HG03575 (cell line): ENCODE results near the gene WSB1.

Source experiments
- ATAC-seq: cut with Tn5 transposase; IDR thresholded peaks from one replicate; pipeline ENCODE4 v1.9.1; 2021; ENCODE audit not compliant: unreplicated experiment, insufficient number of reproducible peaks, low FRiP score; ENCODE audit errors: extremely low read depth

Gene WSB1

DNA sequence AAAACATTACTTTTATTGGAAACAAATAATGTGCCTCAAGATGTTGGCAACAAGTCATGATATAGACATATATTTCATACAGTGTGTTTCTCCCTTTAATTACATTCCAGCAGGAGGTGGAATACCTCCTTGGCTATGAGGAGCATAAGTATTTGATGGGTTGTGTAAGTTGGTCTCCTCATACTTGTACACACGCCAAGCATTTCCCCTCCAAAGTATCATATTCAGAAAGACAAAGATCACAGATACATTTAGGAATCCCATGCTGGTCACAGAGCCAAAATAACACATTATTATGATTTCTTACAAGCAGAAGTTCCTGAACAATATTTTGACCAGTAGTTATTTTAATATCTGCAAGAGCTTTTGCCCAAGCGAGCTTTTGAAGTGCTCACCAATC is 57.8 kb downstream of the WSB1 start:
- no peak for ATAC-seq

DNA sequence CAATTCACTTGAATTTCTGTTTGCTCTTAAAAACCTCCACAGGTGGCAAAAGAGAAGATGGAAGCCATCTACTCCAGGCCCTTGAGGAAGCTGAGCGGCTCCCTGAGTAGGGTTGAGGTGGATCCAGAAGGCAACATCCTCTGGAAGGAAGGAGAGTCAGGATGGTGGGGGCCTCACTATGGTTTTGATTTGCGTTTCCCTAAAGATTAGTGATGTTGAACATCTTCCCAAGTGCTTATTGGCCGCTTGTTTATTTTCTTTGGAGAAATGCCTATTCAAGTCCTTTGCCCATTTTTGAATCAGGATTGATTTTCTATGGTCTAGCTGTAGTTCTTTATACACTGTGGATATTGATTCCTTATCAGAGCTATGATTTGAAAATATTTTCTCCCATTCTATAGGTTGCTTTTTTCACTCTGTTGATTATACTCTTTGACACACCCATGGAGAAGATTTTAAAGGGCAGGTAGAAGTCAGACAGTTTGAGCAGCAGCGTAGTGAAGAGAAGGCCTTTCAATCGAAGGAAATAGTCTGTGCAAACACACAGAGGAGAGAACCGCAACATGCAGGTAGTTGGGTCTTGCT is 58.6 kb downstream of the WSB1 start:
- ATAC-seq = no peak

DNA sequence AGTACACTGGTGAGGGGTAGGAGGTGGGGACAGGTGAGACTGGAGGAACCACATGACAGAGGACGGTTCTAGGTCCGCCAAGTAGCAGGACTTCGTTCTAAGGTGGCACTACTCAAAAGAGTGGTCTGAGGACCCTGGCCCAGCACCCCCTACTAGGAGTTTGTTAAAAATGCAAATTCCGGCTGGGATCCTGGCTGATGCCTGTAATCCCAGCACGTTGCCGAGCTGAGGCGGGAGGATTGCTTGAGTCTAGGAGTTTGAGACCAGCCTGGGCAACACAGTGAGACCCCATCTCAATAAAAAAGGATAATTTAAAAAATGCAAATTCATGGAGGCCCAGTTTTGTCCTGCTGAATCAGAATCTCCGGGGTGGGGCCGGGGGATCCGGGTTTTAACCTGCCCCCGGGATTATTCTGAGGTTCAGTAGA is 59.1 kb downstream of the WSB1 start:
- ATAC-seq = no peak

DNA sequence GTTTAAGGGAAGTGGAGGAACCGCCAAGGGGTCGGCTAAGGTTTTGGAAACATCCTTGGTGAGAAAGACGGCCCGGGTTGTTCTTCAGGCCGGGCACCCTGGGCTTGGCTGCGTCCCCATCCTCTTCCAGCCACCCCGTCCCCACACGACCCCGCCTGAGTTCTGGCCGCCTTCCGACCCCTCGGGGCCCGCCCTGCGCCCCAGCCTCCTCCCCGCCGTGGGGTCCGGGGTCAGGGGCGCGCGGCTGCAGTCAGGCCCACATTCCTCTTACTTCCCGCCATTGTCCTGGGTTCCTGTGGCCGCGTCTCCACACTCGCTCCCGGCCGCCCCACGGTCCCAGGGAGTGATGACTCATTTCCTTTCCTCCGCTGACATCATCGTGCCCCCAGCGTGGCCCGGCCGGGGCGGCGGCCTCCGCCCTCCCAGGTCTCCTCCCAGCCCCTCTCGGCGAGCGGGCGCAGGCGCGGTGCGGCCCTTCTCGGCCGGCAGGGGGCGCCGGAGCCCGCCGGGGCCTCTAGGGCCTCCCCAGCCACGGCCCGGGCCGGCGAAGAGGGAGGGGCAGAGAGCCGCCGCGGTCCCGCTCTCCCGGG is 59.6 kb downstream of the WSB1 start:
- ATAC-seq = no peak

DNA sequence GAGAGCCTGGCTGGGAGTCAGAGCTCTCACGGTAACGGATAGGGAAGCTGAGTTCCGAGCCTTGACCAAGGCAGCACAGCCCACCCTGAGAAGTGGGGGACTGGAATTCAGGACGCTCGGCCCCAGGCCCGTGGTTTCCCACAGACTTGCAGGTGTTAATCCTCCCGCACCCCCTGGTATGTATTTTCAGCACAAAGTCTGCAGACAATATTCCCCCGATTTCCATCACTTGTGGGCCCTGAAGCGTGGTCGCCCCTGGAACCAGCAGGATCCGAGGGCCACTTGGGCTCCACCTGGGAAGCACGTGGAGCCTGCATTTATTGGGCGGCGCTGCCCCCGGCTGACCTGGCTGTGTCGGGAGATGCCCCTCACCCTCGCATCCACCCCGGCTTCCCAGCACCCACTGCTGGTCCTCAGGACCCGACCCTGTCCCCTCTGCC is 60.2 kb downstream of the WSB1 start:
- ATAC-seq = no peak

DNA sequence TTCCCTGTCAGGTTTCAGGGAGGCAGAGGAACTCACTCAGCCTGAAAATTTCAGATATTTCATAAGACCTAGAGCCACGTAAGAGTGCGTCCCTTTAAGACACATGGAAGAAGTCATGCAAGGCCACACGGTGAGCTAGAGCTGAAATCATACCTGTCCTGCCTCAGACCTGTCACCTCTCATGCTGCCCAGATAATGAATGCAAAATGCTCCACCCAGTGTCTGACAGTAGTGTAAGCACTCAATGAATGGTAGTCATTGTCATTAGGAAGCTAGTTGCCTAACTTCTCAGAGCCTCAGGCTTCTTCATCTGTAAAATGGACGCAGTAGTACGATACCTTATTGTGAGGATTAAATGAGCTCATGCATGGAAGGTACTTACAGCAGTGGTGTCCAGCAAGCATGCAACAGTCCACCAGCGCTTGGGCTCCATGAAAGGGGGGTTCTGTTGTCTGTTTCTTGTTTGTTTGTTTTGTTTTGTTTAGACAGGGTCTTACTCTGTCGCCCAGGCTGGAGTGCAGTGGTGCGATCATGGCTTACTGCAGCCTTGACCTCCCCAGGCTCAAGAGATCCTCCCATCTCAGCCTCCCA is 60.7 kb downstream of the WSB1 start:
- no peak for ATAC-seq

DNA sequence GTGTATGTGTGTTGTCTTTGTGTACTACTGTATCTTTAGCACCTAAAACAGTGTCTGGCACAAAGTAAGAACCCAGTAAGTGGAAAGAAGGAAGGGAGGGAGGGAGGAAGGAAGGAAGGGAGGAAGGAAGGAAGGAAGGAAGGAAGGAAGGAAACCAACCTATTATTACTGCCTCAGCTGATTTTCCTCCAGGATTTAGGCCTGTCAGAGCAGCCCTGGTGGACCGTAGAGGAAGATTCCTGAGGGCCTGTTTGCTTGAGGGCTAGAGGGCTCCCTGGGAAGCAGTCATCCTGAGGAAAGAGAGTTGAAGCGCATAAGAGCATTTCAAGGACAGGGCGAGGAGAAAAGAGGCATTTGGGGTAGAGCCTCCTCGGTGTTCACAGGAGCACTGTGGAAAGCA is 61.5 kb downstream of the WSB1 start:
- ATAC-seq = no peak

DNA sequence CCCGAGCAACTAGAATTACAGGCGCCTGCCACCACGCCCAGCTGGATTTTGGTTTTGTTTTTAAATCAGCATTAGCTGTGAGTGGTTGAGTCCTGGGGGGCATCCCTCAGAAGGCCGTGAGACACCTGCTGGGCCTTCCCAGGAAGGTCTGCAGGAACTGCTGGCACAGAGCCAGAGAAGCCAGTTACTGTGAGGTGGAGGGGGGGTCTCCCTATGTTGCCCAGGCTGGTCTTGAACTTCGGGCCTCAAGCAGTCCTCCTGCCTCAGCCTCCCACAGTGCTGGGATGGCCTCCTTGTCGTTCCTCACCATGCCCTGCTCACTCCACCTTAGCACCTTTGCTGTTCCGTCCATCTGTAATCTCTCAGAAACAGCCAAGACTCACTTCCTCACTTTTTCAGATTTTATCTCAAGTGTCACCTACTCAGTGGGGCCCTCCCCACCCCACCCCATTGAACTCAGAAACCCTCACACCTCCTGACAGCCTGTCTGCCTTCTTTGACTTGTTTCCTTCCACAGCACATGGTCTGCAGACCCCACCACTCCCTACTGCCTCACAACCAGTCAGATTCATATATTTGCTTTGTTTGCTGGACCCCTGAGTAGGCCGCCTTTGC is 62.3 kb downstream of the WSB1 start:
- no peak for ATAC-seq

DNA sequence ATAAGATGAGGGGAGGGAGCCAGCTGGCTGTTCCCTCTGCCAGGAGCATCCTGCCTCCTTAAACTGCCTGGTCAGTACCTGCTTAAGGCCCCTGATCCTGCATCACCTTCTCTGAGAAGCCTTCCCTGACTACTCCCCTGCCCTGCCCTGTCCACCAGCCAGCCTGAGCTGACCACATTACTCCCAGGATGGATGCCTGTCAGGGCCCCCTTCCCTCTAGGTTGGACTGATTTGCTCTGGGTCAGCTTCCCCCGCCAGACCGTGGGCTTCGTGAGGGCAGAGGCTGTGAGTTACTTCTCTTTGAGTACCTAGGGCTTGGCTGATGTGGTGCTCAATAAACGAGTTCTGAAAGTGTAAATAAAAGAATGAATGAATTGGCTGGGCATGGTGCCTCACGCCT is 63.3 kb downstream of the WSB1 start:
- no peak for ATAC-seq

DNA sequence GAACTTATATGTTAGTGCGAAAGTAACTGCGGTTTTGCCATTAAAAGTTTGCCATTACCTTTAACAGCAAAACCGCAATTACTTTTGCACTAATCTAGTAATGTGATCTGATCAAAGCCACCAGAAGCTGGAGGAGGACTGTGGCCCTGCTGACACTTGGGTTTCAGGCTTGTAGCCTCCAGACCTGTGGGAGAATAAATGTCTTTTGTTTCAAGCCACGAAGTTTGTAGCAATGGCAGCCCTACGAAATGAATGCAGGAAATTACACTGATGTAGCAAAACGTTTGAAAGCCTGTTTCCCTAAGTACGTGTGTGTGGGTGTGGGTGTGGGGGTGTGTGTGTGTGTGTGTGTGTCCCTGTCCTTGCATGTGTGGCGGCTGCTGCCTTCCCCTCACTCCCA is 66.6 kb downstream of the WSB1 start:
- no peak for ATAC-seq

DNA sequence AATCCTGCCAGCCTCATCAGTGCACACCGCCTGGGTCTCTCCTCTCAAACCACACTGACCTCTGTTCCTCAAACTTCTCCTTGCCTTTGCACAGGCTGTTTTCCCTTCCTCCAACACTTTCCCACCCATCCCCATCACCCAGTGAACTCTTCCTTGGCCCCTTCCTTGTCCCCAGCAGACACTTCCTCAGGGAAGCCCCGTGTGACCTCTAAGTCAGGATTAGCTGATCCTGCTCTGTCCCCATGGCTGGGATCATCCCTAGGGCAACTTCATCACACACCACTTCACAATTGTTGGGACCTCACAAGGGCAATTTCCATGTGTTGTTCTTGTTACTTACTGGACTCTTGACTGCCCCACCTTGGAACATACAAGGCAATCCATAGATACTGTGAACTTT is 67.8 kb downstream of the WSB1 start:
- ATAC-seq = no peak

DNA sequence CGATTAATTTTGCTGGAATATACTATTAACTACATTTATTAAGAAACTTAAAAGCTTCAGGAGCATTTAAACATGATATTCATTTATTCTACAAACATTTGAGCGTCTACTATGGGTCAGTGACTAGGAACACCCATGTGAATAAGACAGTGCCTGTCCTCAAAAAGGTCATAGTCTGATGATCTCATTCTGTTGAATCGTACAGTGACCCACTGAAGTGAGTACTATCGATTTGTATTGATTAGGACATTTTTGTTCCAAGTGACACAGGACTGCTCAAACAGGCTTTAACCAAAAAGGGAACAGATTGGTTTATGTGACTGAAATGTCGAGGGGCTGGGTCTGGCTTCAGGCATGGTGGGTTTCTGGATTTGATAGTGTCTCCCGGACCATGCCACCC is 68.6 kb downstream of the WSB1 start:
- no peak for ATAC-seq

DNA sequence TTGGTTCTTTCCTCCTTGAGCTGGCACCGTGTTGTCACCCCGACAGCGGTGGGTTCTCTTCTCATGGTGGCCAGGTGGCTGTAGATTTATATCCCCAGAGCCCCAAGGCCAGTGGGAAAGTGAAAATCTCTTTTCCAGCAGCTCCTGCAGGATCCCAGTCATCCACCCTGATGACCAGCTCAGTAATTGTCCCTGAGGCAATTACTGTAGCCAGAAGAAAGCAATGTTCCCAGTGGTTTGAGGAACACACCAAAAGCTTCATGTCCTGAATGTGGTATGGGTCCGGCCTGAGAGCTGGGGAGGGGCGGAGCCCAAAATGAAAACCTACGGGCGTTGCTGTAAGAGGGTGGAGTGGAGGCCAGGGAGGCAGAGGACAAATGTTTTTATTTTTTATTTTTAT is 69.0 kb downstream of the WSB1 start:
- ATAC-seq = no peak

DNA sequence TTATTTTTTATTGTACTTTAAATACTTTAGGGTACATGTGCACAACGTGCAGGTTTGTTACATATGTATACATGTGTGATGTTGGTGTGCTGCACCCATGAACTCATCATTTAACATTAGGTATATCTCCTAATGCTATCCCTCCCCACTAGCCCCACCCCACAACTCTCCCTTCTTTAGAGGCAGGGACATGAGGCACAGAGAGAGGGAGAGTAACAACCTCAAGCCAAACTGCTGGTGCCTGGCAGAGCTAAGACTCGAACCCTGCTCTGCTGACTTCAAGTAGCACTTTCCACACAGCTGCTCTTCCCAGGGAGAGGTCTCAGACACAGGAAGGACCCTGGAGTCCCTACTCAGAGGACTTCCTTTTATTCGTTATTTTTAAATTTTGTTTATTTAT is 69.4 kb downstream of the WSB1 start:
- ATAC-seq = no peak
